PC-3 (cell line): ENCODE measurements around the gene GPX6. TPM values are rescaled to one million over a fixed set of nuclear protein-coding genes. Genes with fewer than 3 reads are reported as not detected.
"Not testable (repeated sequence)": the region's sequence is repeated elsewhere in the genome, so short reads cannot be mapped to it uniquely, and the experiment has no call there.

Experiments
- ATAC-seq: fragments of 200-7000 bp; cut with Tn5 transposase; 2 replicates; pipeline ENCODE4 v1.9.1; 2020; ENCODE audit warnings: mild to moderate bottlenecking, moderate library complexity
- BruUV-seq: library from RNA; stranded (reverse); fragments of 400-500 nt; replicated peaks from 2 replicates; lab custom pipeline; 2021; lab: Mats Ljungman, UMichigan
- CTCF ChIA-PET: fragments of 300-600 bp; sonication (Branson Sonifier 250); formaldehyde crosslinking; loops from one replicate; lab custom pipeline; 2022; ENCODE audit warnings: antibody characterized with exemption; lab: Charles Lee
- POLR2A ChIA-PET: fragments of 300-600 bp; sonication (Branson Sonifier 250); formaldehyde crosslinking; loops from one replicate; lab custom pipeline; 2022; ENCODE audit warnings: antibody characterized with exemption; ENCODE audit not compliant: unreplicated experiment; lab: Charles Lee
- DNase-seq: peaks from one replicate; pipeline ENCODE4 v3.0.0-alpha.2; 2015
- H2AFZ ChIP-seq: fragments of 300-600 bp; sonication (generic); 2 replicates; pipeline ENCODE4 v1.6.0; 2016; ENCODE audit warnings: antibody characterized with exemption, low read length
- H3F3A ChIP-seq: fragments of 300-600 bp; sonication (generic); one replicate; pipeline ENCODE4 v1.6.0; 2017; ENCODE audit warnings: antibody characterized with exemption, low read length, control low read depth, mild to moderate bottlenecking; ENCODE audit not compliant: unreplicated experiment
- H3K27ac ChIP-seq: fragments of 300-600 bp; sonication (generic); 2 replicates; pipeline ENCODE4 v1.5.1; 2016; ENCODE audit warnings: mild to moderate bottlenecking, low read length
- H3K27me3 ChIP-seq: fragments of 300-600 bp; sonication (generic); 2 replicates; pipeline ENCODE4 v1.6.1; 2016; ENCODE audit warnings: low read length, mixed read lengths
- H3K36me3 ChIP-seq: fragments of 300-600 bp; sonication (generic); 2 replicates; pipeline ENCODE4 v1.6.1; 2016; ENCODE audit warnings: low read depth, mixed run types, low read length, mixed read lengths
- H3K4me1 ChIP-seq: fragments of 300-600 bp; sonication (generic); 2 replicates; pipeline ENCODE4 v1.5.1; 2016; ENCODE audit warnings: low read length; ENCODE audit not compliant: insufficient read depth
- H3K4me2 ChIP-seq: fragments of 300-600 bp; sonication (generic); 2 replicates; pipeline ENCODE4 v1.6.0; 2016; ENCODE audit warnings: low read length
- H3K4me3 ChIP-seq: fragments of 300-600 bp; sonication (generic); 2 replicates; pipeline ENCODE4 v1.5.1; 2016; ENCODE audit warnings: mild to moderate bottlenecking, low read length, mixed read lengths
- H3K79me2 ChIP-seq: fragments of 300-600 bp; sonication (generic); 2 replicates; pipeline ENCODE4 v1.6.1; 2017; ENCODE audit warnings: low read length, mixed read lengths
- H3K9ac ChIP-seq: fragments of 300-600 bp; sonication (generic); 2 replicates; pipeline ENCODE4 v1.6.0; 2016; ENCODE audit warnings: mild to moderate bottlenecking, low read length
- H3K9me2 ChIP-seq: fragments of 300-600 bp; sonication (generic); replicated peaks from 2 replicates; pipeline ENCODE4 v1.6.1; 2016; ENCODE audit warnings: mixed run types, low read length, mixed read lengths
- H3K9me3 ChIP-seq: fragments of 300-600 bp; sonication (generic); 2 replicates; pipeline ENCODE4 v1.6.1; 2016; ENCODE audit warnings: low read length, mixed read lengths
- H4K20me1 ChIP-seq: fragments of 300-600 bp; sonication (generic); 2 replicates; pipeline ENCODE4 v1.6.1; 2016; ENCODE audit warnings: low read length, mixed read lengths
- EZH2 ChIP-seq: fragments of 300-600 bp; sonication (generic); IDR thresholded peaks from one replicate; pipeline ENCODE4 v1.6.1; 2017; ENCODE audit warnings: antibody characterized with exemption, mild to moderate bottlenecking, low read length; ENCODE audit not compliant: unreplicated experiment
- EZH2phosphoT487 ChIP-seq: fragments of 300-600 bp; sonication (generic); IDR thresholded peaks from 2 replicates; pipeline ENCODE4 v1.6.1; 2018; ENCODE audit warnings: mild to moderate bottlenecking, antibody characterized with exemption, low read length, borderline replicate concordance
- intact Hi-C: fragments of 100-400 bp; cut with micrococcal nuclease; formaldehyde crosslinking; loops from 2 replicates; pipeline ENCODE4 v1.9.0; 2023
- total RNA-seq: library from RNA; depleted of rRNA; stranded (reverse); fragments of >200 nt; gene quantifications from 2 replicates; pipeline ENCODE4 v1.2.3, GENCODE V29; 2014
- TF ChIP-seq, protein P1 (sequence below): fragments of 300-600 bp; sonication (generic); conservative IDR thresholded peaks from 2 replicates; pipeline ENCODE4 v1.5.1; 2017; ENCODE audit warnings: antibody characterized with exemption, low read depth, mild to moderate bottlenecking, low read length

Gene GPX6
- total RNA-seq, 1 experiment from 2014 or later: not detected

DNA sequence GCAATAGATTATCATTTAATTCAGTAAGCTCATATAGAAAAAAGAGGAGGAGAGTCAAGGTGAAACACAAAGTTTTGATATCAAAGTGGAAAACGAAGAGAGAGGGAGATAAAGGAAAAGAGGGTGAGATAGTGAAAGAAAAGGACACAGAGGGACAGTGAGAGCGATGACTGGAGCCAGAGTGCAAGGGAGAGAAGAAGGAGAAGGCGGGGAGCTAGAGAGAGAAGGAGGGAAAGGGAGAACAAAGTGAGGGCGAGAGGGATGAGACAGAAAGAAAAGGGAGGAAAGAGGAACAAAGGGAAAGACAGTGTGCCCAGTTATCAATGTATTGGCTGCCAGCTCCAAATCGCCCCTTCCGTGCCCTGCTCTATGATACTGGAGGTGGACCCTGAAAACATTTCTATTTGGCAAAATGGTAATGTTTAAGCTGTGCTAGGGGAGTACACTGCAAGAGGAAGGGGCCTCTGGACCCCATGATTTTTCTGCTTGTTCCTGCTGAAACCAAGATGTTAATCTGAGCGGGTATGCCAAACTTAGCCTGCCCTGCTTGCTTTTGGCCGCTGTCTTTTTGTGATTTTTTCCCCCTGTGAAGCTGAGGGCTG, 37.9 kb upstream of the GPX6 start:
- TF ChIP-seq EZH2: no peak
- TF ChIP-seq EZH2phosphoT487: no peak
- TF ChIP-seq, protein P1, sequence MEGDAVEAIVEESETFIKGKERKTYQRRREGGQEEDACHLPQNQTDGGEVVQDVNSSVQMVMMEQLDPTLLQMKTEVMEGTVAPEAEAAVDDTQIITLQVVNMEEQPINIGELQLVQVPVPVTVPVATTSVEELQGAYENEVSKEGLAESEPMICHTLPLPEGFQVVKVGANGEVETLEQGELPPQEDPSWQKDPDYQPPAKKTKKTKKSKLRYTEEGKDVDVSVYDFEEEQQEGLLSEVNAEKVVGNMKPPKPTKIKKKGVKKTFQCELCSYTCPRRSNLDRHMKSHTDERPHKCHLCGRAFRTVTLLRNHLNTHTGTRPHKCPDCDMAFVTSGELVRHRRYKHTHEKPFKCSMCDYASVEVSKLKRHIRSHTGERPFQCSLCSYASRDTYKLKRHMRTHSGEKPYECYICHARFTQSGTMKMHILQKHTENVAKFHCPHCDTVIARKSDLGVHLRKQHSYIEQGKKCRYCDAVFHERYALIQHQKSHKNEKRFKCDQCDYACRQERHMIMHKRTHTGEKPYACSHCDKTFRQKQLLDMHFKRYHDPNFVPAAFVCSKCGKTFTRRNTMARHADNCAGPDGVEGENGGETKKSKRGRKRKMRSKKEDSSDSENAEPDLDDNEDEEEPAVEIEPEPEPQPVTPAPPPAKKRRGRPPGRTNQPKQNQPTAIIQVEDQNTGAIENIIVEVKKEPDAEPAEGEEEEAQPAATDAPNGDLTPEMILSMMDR: no peak
- BruUV-seq: no TSS peak
- POLR2A ChIA-PET: interaction anchor here (0.7 kb wide), 1 partner anchor 744 kb away, joined by 3 read pairs; a partner anchor contains a TSS
- Histone ChIP-seq H3F3A (no peaks in the 10 kb centered on the region), H3K4me2 (no peak overlapping the region), H3K9ac (no peak overlapping the region), H3K27me3 (peaks cover 34% of the 10 kb centered on the region), H3K9me3 (no peaks in the 10 kb centered on the region), H3K79me2 (no peaks in the 10 kb centered on the region), H3K27ac (no peak overlapping the region), H4K20me1 (no peaks in the 10 kb centered on the region), H3K4me1 (no peaks in the 10 kb centered on the region), H3K9me2 (no peaks in the 10 kb centered on the region), H3K36me3 (no peaks in the 10 kb centered on the region), H2AFZ (no peak overlapping the region), H3K4me3 (no peak overlapping the region)
- intact Hi-C loops: no loop called here
- CTCF ChIA-PET: no interaction called here
- DNase-seq (no peak), ATAC-seq (no peak)

DNA sequence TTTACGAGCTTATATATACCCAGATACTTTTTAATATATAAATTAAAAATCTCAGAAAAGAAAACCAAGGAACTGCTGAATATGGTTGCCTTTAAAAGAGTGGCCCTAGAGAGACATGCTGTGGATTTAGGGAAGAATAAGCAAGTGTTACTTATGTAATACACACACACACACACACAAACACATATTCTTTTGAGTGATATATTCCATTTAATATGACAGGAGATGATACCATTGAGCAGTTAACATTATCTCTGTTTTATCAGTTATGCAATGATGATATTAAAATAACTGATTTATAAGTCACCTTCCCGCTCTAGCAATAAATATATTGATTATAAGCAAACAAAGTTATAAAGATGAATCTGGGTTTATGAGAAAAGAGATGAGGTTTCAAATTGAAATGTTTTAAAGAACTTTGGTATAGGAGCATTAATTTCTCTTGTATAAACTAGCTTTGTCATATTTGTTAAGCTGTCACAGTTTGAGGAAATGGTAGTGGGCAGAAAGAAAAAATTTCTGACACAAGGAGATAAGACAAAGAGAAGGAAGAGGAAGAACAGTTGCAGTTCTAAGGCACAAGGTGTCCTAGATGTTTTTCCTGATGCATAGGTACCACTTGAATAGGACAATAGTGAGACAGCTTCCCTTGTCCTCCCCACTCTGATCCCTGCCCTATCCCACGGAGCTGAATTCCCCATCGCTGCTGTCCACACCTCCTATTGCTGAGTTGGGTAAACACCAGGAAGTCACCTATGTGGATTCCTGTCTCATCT, 36.5 kb upstream of the GPX6 start:
- no TSS peak for BruUV-seq
- no peaks in the 10 kb centered on the region for H3K9me2 ChIP-seq
- H4K20me1 ChIP-seq: no peaks in the 10 kb centered on the region
- no peaks in the 10 kb centered on the region for H3K4me1 ChIP-seq
- H3K4me3 ChIP-seq: no peak overlapping the region
- DNase-seq (no peak), ATAC-seq (no peak)
- H3F3A ChIP-seq: no peaks in the 10 kb centered on the region
- no peaks in the 10 kb centered on the region for H3K79me2 ChIP-seq
- no peak overlapping the region for H3K4me2 ChIP-seq
- H3K9ac ChIP-seq: no peak overlapping the region
- intact Hi-C loops: no loop called here
- H3K27ac ChIP-seq: no peak overlapping the region
- CTCF ChIA-PET: interaction anchor here (0.6 kb wide), 1 partner anchor 99 kb away, joined by 3 read pairs; no protein-coding TSS in a partner anchor
- no peaks in the 10 kb centered on the region for H3K9me3 ChIP-seq
- peaks cover 36% of the 10 kb centered on the region for H3K27me3 ChIP-seq
- POLR2A ChIA-PET: no interaction called here
- no peaks in the 10 kb centered on the region for H3K36me3 ChIP-seq
- H2AFZ ChIP-seq: no peak overlapping the region
- no peak for TF ChIP-seq EZH2
- TF ChIP-seq EZH2phosphoT487: no peak

DNA sequence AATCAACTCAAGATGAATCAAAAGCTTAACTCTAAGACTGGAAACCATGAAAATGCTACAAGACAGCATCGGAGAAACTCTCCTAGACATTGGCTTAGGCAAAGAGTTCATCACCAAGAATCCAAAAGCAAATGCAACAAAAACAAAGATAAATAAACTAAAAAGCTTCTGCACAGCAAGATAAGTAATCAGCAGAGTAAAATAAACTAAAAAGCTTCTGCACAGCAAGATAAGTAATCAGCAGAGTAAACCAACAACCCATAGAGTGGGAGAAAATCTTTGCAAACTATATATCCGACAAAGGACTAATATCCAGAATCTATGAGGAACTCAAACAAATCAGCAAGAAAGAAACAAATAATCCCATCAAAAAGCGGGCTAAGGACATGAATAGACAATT, 31.4 kb upstream of the GPX6 start:
- H3K36me3 ChIP-seq, BruUV-seq, H3K9me2 ChIP-seq, ATAC-seq, intact Hi-C loops, H3K4me1 ChIP-seq, H3F3A ChIP-seq, DNase-seq, H3K9me3 ChIP-seq, H3K4me3 ChIP-seq, H3K4me2 ChIP-seq, POLR2A ChIA-PET, H3K79me2 ChIP-seq, CTCF ChIA-PET, H4K20me1 ChIP-seq, H2AFZ ChIP-seq, H3K27ac ChIP-seq, H3K9ac ChIP-seq: not testable (repeated sequence)
- H3K27me3 ChIP-seq: peaks cover 23% of the 10 kb centered on the region
